GM15510 (cell line): ENCODE measurements around the gene MED16.

Experiments used
- POLR2A ChIP-seq: IDR thresholded peaks from 3 replicates; pipeline ENCODE4 v1.6.1; 2011; ENCODE audit warnings: borderline replicate concordance; ENCODE audit not compliant: insufficient read length; ENCODE audit errors: extremely low read depth

The MED16 gene

DNA sequence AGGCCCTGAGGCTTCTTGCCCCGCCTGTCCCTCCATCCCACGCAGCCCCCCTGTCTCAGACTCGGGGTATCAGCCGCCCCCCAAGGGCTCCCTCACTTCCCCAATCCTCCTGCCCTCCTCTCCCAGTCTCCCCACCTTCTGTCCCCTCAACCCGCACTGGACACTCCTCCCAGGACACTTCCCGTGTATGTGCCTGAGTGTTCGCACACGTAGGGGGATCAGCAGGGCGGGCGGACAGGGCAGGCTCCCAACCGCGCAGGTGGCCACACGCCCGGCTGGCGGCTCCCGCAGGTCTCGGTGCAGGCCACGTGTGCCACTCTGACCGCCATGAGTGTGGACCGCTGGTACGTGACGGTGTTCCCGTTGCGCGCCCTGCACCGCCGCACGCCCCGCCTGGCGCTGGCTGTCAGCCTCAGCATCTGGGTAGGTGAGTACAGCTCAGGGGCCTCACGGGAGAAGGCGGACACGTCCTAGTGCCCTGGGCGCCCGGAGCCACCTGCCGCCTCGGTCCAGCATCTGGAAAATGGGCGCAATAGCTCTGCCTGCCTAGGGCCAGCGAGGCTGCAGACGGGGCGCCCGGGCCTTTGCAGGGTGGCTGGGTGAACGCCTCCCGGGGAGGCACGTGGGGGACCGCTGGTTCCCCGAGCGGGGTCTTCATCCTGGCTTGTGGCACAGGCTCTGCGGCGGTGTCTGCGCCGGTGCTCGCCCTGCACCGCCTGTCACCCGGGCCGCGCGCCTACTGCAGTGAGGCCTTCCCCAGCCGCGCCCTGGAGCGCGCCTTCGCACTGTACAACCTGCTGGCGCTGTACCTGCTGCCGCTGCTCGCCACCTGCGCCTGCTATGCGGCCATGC lies 26.4 kb upstream of the MED16 start:
- TF ChIP-seq POLR2A: no peak

DNA sequence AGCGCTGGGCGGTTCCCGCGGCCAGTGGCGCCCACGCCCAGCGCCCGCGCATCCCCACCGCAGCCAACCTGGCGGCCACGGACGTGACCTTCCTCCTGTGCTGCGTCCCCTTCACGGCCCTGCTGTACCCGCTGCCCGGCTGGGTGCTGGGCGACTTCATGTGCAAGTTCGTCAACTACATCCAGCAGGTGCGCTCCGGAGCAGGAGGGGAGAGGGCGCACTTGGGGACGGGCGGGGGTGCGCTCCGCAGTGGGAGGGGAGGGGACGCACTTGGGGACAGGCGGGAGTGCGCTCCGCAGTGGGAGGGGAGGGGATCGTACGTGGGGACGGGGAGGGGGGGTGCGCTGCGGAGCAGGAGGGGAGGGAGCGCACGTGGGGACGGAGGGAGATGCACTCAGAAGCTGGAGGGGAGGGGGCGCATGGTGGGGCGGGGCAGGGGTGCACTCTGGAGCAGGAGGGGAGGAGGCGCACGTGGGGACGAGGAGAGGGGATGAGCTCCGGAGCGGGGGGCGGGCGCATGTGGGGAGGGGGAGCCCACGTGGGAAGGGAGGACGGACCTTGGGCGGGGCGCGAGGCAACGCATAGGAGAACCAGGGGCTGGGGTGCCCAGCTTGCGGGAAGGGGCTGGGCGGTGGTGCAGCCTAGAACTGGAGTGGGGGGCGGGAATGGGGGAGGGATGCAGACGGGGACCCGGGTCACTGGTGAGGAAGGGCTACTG lies 25.7 kb upstream of the MED16 start:
- TF ChIP-seq POLR2A: no peak

DNA sequence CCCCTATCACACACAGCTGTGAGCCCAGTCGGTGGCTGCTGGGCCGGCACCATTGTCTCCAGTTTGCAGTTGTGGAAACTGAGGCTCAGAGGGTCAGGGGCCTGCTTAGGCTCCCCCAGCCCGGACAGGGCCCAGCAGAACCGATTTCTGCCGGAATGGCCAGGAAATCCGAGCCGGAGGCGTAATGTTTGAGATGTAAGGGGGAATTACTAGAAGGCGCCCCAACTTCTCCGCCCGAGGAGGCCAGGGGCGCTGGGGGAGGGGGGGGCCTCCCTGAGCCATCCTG lies 25.1 kb upstream of the MED16 start:
- TF ChIP-seq POLR2A: no peak

DNA sequence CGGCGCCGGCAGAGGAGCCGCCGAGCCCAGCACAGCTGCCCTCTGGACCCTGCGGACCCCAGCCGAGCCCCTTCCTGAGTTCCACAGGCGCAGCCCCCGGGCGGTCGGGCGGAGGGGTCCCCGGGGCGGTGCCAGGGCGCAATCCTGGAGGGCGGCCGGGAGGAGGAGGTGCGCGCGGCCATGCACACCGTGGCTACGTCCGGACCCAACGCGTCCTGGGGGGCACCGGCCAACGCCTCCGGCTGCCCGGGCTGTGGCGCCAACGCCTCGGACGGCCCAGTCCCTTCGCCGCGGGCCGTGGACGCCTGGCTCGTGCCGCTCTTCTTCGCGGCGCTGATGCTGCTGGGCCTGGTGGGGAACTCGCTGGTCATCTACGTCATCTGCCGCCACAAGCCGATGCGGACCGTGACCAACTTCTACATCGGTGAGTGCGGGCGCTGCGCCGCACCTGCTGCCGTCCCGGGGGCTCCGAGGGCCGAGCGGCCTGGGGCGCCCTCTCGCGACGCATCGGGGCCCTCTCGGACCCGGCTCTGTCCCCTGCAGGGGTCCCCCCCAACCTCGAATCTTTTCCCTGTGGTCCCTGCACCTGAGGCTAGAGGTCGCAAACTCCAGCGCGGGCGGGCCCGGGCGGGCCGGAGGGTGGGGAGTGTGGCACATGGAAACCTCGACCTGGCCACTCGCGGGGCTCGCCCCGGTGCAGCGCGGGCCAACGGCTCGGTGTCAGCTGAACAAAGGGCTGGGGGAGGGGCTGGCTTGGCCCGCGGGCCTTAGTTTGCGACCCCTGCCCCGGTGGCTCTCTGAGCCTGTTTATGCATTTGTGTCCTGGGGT lies 24.6 kb upstream of the MED16 start, which contains the start of gene KISS1R:
Gene KISS1R (plus strand): TSS at position 11 of the 829 bp plus-strand sequence. CDS start 170 bp downstream, at position 181.
- TF ChIP-seq POLR2A: no peak

- TF ChIP-seq POLR2A: no peak
Observed at GRCh38 chr19:916645-917322, 23.8 kb upstream of the MED16 start.

GRCh38 chr19:913080-913748 lies 20.2 kb upstream of the MED16 start, which contains the start of gene R3HDM4:
R3HDM4 (minus strand) TSS chr19:913219; CDS start chr19:913157, 62 bp downstream.
- TF ChIP-seq POLR2A: peak; percentile 89

DNA sequence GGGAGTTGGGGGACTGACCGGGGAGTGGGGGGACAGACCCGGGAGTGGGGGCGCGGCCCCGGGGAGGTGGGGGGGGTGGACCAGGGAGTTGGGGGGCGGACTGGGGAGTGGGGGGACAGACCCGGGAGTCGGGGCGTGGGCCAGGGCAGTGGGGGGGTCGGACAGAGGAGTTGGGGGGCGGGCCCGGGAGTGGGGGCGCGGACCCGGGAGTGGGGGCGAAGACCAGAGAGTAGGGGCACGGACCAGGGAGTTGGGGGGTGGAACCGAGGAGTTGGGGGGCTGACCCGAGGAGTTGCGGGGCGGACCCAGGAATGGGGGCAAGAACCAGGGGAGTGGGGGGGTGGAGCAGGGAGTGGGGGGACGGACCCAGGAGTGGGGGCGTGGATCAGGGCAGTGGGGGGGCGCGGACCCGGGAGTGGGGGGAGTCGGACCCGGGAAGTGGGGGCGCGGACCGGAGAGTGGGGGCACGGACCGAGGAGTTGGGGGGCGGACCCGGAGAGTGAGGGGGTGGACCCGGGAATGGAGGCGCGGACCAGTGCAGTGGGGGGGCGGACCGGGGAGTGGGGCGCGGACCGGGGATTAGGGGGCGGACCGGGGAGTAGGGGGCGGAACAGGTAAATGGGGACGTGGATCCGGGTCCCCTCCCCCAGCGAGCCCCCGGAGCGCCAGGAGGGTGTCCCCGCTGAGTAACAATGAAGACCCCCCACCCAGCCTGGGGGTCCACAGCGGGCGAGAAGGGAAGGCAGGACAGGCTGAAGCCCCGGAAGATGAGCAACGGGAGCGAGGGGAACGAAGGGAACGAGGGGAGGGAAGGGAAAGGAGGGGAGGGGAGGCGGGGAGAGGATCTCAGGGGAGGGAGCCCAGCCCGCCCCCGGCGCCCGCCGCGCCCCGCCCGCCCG lies 19.4 kb upstream of the MED16 start:
- no peak for TF ChIP-seq POLR2A

DNA sequence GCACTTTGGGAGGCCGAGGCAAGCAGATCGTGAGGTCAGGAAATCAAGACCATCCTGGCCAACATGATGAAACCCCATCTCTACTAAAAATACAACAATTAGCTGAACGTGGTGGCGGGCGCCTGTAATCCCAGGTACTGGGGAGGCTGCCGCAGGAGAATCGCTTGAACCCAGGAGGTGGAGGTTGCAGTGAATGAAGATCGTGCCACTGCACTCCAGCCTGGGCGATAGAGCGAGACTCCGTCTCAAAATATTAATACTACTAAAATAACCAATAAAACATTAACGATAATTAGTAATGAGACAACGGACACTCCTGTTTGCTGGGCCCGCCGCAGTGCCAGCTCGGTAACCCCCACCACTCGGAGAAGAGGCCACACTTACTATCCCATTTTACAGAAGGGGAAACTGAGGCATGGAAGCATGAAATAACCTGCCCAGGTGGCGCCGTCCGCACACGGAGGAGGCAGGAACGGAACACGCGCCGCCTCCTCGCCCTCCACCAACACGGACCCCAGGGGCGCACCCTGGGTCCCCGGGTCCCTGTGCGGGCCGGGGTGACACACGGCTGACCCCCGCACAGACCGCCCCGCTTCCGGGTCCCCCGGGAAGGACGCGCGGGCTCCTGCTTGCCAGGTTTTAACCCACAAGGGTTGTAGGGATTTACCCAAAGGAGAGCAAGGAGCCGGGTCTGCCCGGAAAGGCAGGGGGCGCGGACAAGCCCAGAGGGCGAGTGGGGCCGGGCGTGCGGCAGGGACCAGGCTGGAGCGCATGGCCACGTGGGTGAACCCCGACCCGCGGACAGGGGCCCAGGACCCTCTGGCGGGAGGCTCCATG lies 18.4 kb upstream of the MED16 start:
- TF ChIP-seq POLR2A: no peak

DNA sequence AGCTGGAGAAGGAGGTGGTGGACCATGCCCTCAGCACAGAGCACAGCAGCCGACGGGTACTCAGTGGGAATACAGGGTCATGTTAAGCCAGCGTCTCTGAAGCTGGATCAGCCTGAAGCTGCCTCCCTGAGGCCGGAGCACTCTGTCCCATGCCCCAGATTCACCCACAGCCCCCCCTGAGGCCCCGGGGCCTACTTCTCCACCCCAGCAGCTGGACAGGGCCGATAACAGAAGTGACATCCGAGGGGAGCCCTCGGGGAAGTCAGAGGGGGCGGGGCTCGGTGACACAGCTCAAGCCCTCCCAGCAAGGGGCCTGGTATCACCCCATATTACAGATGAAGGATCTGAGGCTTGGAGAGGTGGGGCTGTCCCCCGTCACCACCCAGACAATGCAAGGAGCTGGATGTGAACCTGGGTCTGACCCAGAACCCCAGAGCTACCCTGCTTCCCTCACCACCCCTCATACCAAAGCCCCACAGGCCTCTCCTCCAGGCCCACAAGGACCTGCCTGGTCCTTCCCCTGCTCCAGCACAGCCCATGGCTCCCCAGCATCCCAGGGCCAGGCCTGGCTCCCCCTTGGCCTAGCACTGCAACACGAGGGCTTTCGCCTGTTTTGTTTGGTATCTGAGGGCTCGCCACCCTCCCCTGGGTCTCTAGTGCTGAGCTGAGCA lies 14.3 kb upstream of the MED16 start:
- no peak for TF ChIP-seq POLR2A

- no peak for TF ChIP-seq POLR2A
Observed at GRCh38 chr19:906480-906879, 13.5 kb upstream of the MED16 start.

GRCh38 chr19:904545-904944 lies 11.6 kb upstream of the MED16 start:
- no peak for TF ChIP-seq POLR2A
